ENCODE results near the gene INTS14.

DNA sequence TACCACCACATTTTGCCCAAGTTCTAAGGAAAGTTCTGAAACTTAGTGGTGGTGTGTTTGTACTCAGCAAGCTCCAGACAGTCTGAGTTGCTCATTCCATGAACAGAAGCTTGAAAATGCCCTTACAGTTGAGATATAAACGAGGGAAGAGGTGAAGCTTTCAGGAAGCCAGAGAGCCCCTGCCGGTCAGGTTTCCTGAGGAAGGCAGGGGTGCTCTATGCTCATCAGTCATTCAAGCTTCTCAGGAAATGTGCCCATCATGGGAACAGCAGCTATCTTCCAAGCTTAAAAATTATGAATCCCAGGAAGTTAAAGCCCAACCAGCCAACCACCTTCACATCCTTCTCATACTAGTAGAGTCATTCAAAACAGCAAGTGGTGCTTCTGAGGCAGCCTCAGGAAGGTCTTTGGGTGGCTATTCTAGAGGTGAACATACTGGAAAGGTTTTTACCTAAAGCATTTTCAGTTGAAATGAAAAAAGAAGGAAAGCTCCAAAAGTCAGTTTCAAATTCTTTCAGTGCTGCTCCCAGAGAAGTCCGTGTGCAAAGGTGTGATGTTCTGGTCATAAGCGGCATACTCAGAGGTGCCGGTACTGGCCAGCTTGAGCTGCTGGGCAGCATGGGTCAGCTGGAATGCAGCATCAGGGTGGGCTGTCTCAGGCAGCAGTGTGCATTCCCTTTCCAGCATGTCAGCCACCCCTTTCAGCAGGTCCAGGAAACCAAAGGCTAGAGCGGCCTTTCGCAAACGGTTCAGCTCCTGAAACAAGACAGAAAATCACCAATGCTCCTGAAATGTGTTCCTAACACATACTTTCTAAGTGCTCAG, 31.8 kb downstream of the INTS14 start:
- TF ChIP-seq POLR2A (IDR thresholded peaks at IDR 0.05): no peak
- TF ChIP-seq, protein P1, sequence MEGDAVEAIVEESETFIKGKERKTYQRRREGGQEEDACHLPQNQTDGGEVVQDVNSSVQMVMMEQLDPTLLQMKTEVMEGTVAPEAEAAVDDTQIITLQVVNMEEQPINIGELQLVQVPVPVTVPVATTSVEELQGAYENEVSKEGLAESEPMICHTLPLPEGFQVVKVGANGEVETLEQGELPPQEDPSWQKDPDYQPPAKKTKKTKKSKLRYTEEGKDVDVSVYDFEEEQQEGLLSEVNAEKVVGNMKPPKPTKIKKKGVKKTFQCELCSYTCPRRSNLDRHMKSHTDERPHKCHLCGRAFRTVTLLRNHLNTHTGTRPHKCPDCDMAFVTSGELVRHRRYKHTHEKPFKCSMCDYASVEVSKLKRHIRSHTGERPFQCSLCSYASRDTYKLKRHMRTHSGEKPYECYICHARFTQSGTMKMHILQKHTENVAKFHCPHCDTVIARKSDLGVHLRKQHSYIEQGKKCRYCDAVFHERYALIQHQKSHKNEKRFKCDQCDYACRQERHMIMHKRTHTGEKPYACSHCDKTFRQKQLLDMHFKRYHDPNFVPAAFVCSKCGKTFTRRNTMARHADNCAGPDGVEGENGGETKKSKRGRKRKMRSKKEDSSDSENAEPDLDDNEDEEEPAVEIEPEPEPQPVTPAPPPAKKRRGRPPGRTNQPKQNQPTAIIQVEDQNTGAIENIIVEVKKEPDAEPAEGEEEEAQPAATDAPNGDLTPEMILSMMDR (IDR thresholded peaks at IDR 0.05): no peak

All from thyroid gland (tissue), 4 donors.